ENCODE results near the gene NEUROD6. TPM values are rescaled to one million over a fixed set of nuclear protein-coding genes. Genes with fewer than 3 reads are reported as not detected.

The NEUROD6 gene
- total and polyA plus RNA-seq, 2 donors (not counting 3 experiments of a cell fraction or from before 2014, with no cell fraction given): not detected

GRCh38 chr7:31290601-31291000, 49.9 kb downstream of the NEUROD6 start:
- CTCF ChIA-PET: no interaction called here
- Histone ChIP-seq H3K4me1 (ENCODE audit: control insufficient read depth, extremely low read depth, insufficient read depth, low read length) (no peaks in the 10 kb centered on the region), H3K36me3 (ENCODE audit: control insufficient read depth in 2 of 2, extremely low read depth in 1 of 2, insufficient read depth in 2 of 2, low read length in 2 of 2) (no peaks in the 10 kb centered on the region), H2AFZ (ENCODE audit: low read depth, low read length) (no peak overlapping the region), H3K27ac (ENCODE audit: insufficient read depth, low read depth, low read length) (no peak overlapping the region), H3K27me3 (ENCODE audit: control insufficient read depth in 2 of 2, insufficient read depth in 2 of 2, low read length in 2 of 2) (no peaks in the 10 kb centered on the region), H4K20me1 (replicated peaks; ENCODE audit: control insufficient read depth, extremely low read depth, insufficient read depth, low read length) (no peaks in the 10 kb centered on the region), H3K9me3 (replicated peaks; ENCODE audit: control insufficient read depth, insufficient read depth, low read length) (no peaks in the 10 kb centered on the region), H3K4me3 (replicated peaks in 1 of 3; ENCODE audit: insufficient read depth in 1 of 3, low read depth in 1 of 3, low read length in 3 of 3) (no peak overlapping the region), H3K79me2 (ENCODE audit: control insufficient read depth, insufficient read depth, low read length) (no peaks in the 10 kb centered on the region), H3K4me2 (ENCODE audit: insufficient read depth, low read length) (no peak overlapping the region), H3K9me1 (replicated peaks; ENCODE audit: control insufficient read depth, extremely low read depth, insufficient read depth, low read length) (no peaks in the 10 kb centered on the region), H3K9ac (replicated peaks; ENCODE audit: extremely low read depth, insufficient read depth, low read length) (no peak overlapping the region)
- POLR2A ChIA-PET: no interaction called here
- DNase-seq (ENCODE audit: low read depth, low spot score): no peak
- TF ChIP-seq FOS (IDR thresholded peaks at IDR 0.05; ENCODE audit: borderline replicate concordance, insufficient read depth, low read length): no peak
- TF ChIP-seq POLR2AphosphoS5 (IDR thresholded peaks at IDR 0.05; ENCODE audit: insufficient read depth, low read depth, low read length): no peak
- TF ChIP-seq MAX (IDR thresholded peaks at IDR 0.05; ENCODE audit: insufficient read depth, insufficient read length): no peak
- TF ChIP-seq EZH2 (IDR thresholded peaks at IDR 0.05; ENCODE audit: borderline replicate concordance, low read depth, low read length, severe bottlenecking): no peak
- TF ChIP-seq JUN (IDR thresholded peaks at IDR 0.05; ENCODE audit: borderline replicate concordance, insufficient read depth, insufficient read length, low read depth): no peak
- TF ChIP-seq POLR2A (IDR thresholded peaks at IDR 0.05; ENCODE audit: low read depth, low read length): no peak
- no peak for TF ChIP-seq CTCF (IDR thresholded peaks at IDR 0.05; ENCODE audit: extremely low read depth in 1 of 2, insufficient read depth in 1 of 2, low read depth in 1 of 2, low read length in 2 of 2)
- no peak for TF ChIP-seq MYC (IDR thresholded peaks at IDR 0.05; ENCODE audit: low read depth, low read length)
- no peak for TF ChIP-seq GATA2 (IDR thresholded peaks at IDR 0.05; ENCODE audit: insufficient read depth, insufficient read length, low read depth, low read length)
- dilution Hi-C loops (cut with MboI; ENCODE audit: extremely low pct_ligation_motif_present, low sequenced_read_pairs): no loop called here
- intact Hi-C loops (cut with micrococcal nuclease): no loop called here
- FAIRE-seq: no peak
- no TSS peak for BruUV-seq (replicated peaks)

Small RNAs within 50 kb of the gene (small RNA-seq; reads per million reads assigned to genes)
- not detected for gene AC006380.1 (ENCODE audit: insufficient read depth, insufficient read length, low read depth, low replicate concordance)

Other genes starting within 250 kb of the NEUROD6 start
- not detected in 2 replicates for gene ITPRID1, start 173.4 kb upstream of the NEUROD6 start, total RNA-seq
- gene ITPRID1, start 173.4 kb upstream of the NEUROD6 start, polyA plus RNA-seq: not detected in 2 replicates

Data from endothelial cell of umbilical vein (primary cell).